GM10847 (cell line): Measurements from ENCODE around the gene MBD3.

Source experiments
- POLR2A ChIP-seq: IDR thresholded peaks from 2 replicates; pipeline ENCODE4 v1.6.1; 2011; ENCODE audit not compliant: insufficient read length; ENCODE audit errors: extremely low read depth

The MBD3 gene

DNA sequence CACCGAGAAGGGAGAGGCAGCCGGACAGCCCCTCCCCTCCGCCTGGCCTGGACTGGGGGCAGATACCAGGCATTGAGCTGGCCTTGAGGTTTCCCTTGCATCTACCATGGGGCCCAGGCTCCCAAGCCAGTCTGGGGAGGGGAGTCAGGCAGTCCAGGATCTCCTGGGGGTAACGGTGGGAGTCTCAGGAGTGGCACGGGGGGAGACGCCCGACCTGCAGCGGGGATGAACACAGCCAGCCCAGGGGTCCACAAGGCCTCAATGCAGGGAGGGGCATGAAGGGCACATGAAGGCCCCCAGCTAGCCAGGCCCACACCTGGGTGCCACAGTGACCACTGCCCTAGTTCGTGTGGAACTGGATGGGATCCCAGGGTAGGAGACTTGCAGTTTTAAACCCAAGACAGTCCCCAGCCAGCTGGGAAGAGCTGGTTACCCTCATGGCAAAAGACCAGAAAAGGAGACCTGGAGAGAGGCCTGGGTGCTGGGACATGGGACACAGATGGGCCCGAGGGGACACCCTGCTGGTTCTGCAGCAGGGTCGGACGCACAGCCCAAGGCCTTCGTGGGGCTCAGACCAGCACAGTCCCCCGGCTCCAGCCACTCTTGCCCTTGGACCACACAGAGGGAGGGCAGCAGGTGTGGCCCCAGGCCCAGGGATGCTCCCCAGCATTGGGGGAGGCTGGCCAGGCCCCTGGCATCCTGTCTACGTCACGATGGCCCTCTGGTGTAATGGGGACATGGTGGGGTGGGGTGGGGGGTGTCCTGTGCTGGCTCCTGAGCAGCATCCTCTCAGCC, 17.2 kb upstream of the MBD3 start:
- no peak for TF ChIP-seq POLR2A

- TF ChIP-seq POLR2A = no peak
These were observed 16.4 kb upstream of the MBD3 start for GRCh38 chr19:1609103-1609396.

DNA sequence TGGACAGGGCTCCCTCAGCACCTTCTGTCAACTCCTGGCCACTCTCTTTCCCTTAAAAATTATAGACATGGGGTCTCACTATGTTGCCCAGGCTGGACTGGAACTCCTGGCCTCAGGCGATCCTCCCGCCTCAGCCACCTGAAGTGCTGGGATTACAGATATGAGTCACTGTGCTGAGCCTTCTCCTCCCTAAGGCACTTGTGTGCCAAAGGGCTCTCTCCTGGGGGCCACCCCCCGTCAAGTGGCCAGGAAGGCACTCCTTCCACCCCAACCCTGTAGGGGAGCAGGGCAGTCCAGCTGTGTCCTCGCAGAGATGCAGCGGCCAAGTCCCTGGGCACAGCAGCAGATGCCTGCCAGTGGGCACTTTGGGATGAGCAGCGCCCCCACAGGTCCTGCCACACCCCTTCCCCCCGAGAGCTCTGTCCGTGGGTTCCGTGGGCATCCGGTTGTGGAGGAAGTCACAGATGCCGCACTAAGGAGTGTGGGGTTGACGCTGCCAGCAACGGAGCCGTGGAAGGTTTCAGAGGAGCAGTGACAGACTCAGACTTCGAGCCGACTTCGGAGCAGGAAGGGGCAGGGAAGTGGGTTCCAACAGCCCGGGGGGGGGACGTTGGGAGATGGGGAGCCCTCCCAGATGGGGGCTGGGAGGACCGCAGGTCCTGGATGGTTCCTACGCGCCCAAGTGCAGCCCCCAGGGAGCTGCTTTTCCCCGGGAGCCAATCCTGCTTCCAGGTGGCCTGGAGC, 15.9 kb upstream of the MBD3 start:
- no peak for TF ChIP-seq POLR2A

DNA sequence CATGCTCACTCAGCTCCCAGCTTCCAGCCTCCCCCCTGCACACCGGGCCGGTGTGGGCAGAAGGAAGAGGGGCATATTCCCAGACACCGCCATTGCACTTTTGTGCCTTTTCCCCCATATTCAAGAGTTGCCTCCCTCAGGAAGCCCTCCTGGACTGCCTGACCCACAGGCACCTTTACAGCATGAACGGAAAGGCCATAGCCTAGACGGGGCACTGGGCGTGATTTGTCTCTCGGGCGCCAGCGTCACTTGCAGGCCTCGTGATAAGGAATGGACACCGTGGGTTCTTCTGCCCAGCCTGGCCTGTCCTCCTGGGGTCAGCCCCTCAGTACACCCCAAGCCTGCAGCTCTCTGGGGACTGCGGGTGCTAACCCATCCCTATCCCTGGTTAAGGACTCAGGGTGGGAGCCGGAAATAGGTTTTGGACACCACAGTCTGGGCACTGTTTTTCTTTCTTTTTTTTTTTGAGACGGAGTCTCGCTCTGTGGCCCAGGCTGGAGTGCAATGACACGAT, 13.5 kb upstream of the MBD3 start:
- no peak for TF ChIP-seq POLR2A

DNA sequence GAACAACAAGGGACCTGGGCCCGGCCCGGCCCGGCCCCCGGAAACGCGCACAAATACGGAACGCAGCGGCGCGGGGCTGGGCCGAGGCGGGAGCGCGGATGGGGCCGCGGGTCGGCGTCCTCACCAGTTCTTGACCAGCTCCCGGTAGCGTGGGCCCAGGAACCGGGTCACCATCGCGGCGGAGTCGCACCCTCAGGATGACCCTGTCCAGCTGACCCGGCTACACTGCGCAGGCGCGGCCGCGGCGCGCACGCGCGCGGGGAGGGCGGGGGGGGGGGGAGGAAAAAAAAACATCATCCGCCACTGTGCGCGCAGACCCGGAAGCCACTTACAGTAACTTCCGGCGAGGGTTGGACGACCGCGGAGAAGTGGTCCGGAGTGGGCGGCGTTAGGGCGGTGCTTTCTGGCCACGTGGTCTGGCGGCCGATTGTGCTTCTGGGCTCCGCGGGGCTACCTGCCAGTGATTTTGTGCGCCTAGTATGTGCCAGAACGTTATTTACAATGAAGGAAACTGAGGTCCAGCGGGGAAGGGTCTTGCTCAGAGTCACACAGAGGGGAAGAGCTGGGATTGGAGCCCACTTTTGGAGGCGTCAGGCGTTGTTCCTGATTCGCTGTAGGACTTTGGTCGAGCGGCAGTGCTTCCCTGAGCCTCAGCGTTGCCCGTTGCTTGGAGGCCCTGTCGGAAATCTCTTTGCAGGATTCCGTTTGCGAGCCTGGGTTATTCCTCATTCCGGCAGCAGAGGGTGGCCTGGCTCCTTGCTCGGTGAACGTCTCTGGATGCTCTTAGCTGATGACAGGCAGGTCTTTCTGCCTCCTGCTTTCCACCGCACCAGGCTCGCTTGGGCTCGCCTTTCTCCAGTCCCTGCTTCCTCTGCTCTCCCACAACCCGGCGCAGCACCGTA, 12.8 kb upstream of the MBD3 start, which contains the start of gene UQCR11:
UQCR11 (minus strand) TSS at position 227 of the 902 bp plus-strand sequence; CDS start at position 174, 53 bp downstream.
- peak; percentile 32 for TF ChIP-seq POLR2A

DNA sequence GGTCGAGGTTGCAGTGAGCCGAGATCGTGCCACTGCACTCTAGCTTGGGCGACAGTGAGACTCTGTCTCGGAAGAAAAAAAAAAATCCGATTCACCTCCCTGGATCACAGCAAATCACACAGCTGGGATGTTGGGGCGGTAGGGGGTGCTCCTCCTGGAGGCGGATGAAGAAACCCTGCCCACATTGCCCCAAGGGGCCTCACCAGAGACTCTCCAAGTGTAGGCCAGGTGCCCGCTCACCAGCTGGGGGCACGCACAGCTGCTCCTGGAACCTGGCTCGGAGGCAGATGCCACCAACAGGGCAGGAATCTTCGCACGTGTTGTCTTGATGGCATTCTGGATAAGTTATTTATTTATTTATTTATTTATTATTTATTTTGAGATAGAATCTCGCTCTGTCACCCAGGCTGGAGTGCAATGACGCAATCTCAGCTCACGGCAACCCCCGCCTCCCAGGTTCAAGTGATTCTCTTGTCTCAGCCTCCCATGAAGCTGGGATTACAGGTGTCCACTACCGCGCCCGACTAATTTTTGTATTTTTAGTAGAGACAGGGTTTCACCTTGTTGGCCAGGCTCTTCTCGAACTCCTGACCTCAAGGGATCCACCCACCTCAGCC, 9.5 kb upstream of the MBD3 start:
- no peak for TF ChIP-seq POLR2A

GRCh38 chr19:1601613-1602064, 9.0 kb upstream of the MBD3 start:
- TF ChIP-seq POLR2A = no peak

GRCh38 chr19:1599460-1599846, 6.8 kb upstream of the MBD3 start:
- no peak for TF ChIP-seq POLR2A

DNA sequence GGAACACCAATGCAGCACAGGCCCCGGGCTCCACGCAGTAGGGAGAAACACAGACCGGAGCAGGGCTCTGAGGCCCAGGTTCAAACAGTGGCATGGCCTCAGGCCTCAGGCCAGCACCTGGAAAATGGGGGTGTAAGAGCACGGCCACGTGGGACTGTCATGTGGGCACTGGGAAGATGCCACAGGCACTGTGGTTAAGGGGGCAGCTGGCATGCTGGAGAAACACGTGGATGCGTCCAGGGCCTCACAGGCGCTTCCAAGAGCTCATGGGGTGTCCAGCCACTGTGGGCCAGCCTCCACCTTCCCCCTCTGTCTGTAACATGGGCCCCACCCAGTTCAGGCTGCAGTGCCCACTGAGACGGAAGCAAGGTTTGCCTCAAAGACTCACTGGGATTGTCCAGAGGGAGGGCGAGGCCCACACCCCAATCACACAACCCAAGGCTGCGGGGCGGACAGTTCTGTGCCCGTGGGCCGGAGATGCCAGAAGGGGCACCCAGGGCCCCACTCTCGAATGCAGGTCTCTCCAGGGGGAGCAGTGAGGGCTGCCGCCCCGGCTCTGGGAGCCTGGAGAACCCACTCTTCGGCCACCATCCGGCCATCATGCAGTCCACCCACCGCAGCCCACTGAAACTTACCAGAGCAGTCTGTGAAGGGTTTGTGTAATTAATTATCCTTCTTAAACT, 6.3 kb upstream of the MBD3 start:
- TF ChIP-seq POLR2A = no peak

DNA sequence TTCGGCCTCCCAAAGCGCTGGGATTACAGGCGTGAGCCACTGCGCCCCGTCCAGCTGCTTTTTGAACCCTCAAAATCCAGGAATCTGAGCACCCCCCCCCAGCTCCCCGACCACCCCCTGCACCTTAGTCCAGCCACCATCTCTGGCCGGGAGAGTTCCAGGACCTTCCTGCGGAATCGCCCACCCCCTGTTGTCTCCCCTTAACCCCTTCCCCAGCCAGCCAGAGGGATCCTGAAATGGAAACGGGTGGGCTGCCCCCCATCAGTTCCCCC, 772 bp upstream of the MBD3 start:
- TF ChIP-seq POLR2A = no peak

DNA sequence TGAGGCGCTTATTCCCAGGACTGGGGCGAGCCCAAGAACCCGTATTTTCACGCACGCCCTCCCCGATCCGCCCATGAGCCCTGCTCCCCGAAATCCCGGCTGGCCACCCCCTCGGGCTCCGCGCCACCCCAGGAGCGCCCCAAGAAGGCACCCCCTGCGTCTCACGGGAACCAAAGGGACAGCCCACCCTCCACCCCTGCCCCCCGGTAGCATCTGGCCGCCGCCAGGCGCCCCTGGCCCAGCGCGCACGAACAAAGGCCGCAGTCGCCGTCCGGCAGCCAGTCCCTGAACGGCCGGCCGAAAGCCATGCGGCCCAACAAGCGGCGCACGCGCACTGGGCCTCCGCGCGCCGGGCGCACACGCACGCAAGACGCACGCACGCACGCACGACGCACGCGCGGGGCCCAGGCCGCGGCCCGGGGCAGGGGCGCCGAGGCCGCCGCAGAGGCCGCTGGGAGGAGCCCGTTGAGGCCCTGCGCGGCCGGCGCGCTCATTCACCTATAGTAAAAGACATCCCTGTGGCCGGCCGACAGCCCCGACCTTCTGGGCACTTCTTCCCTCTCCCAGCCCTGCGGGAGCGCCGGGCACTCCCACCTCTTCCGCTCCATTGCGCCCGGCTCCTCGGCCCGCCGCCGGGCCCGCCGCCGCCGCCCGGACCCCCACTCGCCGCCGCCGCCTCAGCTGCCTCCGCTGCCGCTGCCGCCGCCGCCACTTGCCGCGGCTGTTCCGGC, 476 bp downstream of the MBD3 start:
- TF ChIP-seq POLR2A = peak; percentile 95

DNA sequence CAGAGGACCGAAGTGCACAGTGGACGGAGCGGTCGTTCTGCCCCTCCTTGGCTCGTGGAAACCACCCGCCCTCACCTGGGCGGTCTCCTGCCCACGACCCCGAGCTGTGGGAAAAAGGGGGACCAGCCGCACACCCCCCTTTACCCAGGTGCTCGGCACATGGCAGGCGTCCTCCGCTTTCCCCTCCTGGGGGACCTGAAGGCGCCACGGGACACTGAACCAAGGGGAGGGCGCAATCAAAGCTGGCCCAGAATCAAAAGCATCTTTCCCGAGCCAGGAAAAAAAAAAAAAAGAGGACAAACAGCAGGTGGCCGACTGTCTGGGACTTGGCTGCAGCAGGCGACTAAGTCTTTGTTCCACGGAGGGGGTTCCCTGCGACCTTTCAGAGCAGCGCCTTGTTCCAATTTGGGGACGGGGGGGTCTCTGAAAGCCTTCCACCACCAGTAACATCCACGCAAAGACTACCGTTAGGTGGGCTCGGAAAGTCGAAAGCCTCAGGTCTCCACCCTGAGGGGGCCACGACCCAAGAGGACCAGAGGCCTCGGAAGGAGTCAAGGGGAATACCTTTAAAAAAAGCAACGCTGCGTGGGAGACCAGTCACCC, 1.1 kb downstream of the MBD3 start:
- no peak for TF ChIP-seq POLR2A

DNA sequence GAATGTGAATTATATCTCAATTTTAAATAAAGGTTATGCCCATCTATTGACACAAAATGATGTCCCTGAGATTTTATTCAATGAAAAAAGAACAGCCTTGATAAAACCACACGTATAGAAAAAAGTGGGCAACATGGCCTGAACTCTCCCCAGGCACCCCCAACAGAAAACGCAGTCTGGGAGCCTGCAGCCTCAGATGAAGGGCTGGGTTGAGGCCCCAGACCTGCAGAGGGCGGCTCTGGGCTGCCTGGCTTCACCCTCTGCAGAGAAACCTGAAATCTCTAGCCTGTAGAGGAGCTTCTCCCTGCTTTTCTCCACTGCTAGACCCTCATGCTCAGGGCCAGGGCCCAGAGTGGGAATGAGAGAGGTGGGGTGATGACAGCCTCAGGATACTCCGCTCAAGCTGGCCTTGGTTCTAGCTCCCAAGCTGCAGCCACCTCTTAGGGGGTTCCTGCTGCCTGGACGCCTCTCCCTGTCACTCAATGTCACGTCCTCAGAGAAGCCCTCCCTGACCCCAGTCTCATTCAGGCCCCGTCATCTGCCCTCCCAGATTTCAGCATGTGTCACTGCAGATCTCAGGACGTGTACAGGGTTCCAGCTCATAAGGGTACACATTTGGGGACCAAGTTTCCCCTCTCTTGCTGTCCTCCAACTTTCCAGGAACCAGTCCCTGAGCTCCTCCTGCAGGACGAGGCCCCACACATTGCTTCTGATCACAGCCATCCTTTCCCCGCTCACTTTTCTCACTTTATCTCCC, 1.8 kb downstream of the MBD3 start:
- peak; percentile 12 for TF ChIP-seq POLR2A

- no peak for TF ChIP-seq POLR2A
These were observed 4.8 kb downstream of the MBD3 start for GRCh38 chr19:1587872-1588271.
